ENCODE results near the gene SYT6. TPM values are rescaled to one million over a fixed set of nuclear protein-coding genes. Genes with fewer than 3 reads are reported as not detected.

Gene SYT6
- total RNA-seq, 4 donors from 2014 or later: 0.29 to 0.55 TPM; not detected in 2

DNA sequence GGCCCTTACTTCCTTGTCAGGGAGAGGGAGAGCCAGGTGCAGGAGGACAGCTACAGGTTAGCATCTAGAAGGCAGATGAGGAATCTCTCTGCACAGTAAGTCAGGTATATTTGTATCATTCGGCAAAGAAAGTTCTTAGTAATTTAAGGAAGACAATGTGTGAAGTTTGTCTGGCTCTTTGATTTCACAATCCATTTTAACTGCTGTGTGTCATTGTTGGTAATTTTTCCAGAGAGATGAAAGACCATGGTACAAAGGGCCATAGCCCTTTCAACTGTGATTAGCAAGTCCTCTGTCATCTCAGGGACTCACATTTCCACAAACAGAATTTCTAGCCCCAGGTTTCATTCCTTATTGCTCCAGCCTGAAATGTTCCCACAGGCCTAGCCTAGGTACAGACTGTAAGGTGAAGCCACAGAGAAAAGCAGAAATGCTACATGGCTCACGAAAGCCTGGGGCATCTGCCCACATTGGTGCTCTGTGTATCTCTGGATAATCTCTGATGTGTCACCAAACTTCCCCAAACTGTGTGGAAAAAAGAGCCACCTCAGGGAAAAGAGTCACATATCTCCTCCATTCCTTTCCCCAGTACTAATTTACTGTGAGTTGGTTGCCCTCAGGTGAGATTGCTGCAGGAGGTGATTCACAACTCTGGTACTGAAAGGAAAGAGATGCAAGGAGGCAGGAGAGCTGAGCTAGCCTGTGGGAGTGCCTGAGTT lies 70.6 kb downstream of the SYT6 start:
- H3K36me3 ChIP-seq: no peaks in the 10 kb centered on the region
- no peaks in the 10 kb centered on the region for H3K4me1 ChIP-seq
- no peak overlapping the region for H3K4me3 ChIP-seq
- no peak for DNase-seq
- TF ChIP-seq POLR2A (IDR thresholded peaks at IDR 0.05): no peak
- TF ChIP-seq, protein P1, sequence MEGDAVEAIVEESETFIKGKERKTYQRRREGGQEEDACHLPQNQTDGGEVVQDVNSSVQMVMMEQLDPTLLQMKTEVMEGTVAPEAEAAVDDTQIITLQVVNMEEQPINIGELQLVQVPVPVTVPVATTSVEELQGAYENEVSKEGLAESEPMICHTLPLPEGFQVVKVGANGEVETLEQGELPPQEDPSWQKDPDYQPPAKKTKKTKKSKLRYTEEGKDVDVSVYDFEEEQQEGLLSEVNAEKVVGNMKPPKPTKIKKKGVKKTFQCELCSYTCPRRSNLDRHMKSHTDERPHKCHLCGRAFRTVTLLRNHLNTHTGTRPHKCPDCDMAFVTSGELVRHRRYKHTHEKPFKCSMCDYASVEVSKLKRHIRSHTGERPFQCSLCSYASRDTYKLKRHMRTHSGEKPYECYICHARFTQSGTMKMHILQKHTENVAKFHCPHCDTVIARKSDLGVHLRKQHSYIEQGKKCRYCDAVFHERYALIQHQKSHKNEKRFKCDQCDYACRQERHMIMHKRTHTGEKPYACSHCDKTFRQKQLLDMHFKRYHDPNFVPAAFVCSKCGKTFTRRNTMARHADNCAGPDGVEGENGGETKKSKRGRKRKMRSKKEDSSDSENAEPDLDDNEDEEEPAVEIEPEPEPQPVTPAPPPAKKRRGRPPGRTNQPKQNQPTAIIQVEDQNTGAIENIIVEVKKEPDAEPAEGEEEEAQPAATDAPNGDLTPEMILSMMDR (IDR thresholded peaks at IDR 0.05): no peak
- no peak overlapping the region for H3K27ac ChIP-seq
- no peaks in the 10 kb centered on the region for H3K9me3 ChIP-seq
- intact Hi-C loops (cut with DNase I; ENCODE audit: low total_unique reads): no loop called here
- H3K27me3 ChIP-seq: no peaks in the 10 kb centered on the region

DNA sequence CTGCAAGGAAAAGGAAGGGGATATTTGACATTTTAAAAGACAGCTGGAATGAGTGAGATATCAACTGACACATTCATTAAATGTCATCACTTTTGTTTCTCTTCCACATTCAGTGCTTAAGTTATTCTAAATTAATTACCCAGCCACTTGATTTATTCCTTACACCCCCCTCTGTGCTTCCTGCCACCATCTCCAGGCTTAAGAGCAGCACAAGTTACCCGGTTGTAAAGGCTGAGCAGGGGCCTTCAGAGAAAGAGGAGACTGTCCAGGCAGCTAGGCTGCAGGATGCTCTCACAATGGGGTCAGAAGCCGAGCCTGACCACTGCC lies 71.4 kb downstream of the SYT6 start:
- no peak for DNase-seq
- Histone ChIP-seq H3K4me3 (no peak overlapping the region), H3K27me3 (no peaks in the 10 kb centered on the region), H3K36me3 (no peaks in the 10 kb centered on the region), H3K27ac (no peak overlapping the region), H3K9me3 (no peaks in the 10 kb centered on the region), H3K4me1 (no peaks in the 10 kb centered on the region)
- TF ChIP-seq POLR2A (IDR thresholded peaks at IDR 0.05): no peak
- TF ChIP-seq, protein P1 (IDR thresholded peaks at IDR 0.05): no peak
- intact Hi-C loops (cut with DNase I; ENCODE audit: low total_unique reads): no loop called here

DNA sequence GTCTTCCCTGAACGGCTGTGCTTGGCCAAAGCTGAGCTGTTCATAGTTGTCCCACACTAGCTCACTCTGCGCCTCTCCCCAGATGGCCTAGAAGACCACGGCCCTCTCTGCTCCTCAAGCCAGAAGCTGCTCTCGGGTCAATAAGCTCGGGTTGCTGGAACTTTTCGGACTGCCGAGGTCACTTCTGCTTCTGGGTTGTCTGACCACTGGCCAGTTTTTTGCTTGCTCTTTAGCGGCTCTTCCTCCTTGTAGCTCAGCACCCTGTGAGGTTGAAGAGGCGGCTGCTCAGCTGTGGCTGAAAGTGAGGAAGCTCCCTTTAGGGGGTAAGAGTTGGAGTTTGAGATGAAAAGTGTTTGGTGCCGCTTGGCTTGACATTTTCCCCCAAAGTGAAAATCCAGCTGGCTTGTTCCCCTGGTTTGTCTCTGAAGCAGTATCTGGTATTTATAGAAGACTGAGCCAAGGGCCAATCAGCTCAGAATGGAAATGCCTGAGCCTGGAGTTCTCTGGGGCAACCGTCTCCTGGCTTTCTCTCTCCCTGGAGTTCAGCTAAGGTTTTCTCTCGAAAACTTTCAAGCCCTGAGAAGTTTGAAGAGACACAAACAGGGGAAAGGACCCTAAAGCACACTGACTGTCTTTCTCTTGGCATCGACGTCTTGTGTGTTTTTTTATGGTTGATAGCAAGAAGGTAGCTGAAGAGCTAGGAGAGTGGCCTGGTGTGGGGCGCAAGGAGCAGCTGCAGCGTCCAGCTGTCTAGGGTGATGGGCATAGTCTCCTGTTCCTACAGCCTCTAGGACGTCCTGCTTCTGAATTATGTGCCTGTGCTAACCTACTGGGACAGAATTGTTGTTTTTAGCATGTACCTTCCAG lies 72.0 kb downstream of the SYT6 start:
- DNase-seq: no peak
- H3K36me3 ChIP-seq: no peaks in the 10 kb centered on the region
- no peaks in the 10 kb centered on the region for H3K27me3 ChIP-seq
- TF ChIP-seq, protein P1 (IDR thresholded peaks at IDR 0.05): no peak
- intact Hi-C loops (cut with DNase I; ENCODE audit: low total_unique reads): no loop called here
- H3K4me1 ChIP-seq: no peaks in the 10 kb centered on the region
- H3K4me3 ChIP-seq: no peak overlapping the region
- H3K27ac ChIP-seq: no peak overlapping the region
- H3K9me3 ChIP-seq: no peaks in the 10 kb centered on the region

DNA sequence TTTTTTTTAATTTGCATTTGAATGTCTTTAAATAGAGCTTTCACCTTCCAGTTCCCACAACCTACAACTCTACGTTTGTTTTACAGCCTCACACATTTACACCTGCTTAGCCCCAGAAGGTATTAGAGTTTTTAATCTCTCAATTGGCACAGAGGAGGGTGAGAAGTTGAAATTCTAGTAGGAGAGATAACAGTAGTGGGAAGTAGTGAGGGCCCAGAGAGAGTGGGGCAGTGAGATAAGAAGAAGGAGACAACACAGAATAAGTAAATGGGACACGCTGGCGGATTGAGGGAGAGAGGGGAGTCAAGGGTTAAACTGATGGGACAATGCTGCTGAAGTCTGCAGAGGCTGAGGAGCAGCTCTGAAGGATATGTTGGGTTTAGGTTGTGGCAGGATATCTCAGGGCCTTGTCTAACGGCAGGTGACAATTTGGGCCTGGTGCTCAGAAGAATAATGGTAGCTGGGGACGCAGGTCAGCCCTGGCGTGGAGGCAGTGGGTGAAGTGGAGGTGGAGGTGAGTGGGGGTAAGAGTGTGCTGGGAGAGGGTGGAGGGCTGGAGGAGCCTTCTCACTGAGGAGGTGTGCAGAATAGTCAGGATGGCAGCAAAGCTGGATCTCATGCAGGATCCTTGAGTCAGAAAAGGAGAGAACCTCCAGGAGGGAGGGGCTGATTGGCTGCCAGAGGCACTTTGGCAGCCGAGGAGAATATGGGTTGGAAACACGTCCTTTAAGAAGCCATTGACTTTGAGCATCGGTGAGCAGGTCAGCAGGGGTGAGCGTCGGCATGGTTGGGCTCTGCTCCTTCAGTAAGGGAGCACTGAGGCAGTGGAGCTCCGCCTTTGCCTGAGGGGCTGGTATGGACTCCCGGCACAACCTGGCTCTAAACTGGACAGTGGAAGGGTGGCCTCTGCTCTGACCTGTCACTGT lies 72.9 kb downstream of the SYT6 start:
- no peak for TF ChIP-seq POLR2A (IDR thresholded peaks at IDR 0.05)
- DNase-seq: no peak
- no peaks in the 10 kb centered on the region for H3K9me3 ChIP-seq
- intact Hi-C loops (cut with DNase I; ENCODE audit: low total_unique reads): no loop called here
- H3K36me3 ChIP-seq: no peaks in the 10 kb centered on the region
- no peak overlapping the region for H3K27ac ChIP-seq
- no peaks in the 10 kb centered on the region for H3K4me1 ChIP-seq
- H3K27me3 ChIP-seq: no peaks in the 10 kb centered on the region
- no peak overlapping the region for H3K4me3 ChIP-seq

DNA sequence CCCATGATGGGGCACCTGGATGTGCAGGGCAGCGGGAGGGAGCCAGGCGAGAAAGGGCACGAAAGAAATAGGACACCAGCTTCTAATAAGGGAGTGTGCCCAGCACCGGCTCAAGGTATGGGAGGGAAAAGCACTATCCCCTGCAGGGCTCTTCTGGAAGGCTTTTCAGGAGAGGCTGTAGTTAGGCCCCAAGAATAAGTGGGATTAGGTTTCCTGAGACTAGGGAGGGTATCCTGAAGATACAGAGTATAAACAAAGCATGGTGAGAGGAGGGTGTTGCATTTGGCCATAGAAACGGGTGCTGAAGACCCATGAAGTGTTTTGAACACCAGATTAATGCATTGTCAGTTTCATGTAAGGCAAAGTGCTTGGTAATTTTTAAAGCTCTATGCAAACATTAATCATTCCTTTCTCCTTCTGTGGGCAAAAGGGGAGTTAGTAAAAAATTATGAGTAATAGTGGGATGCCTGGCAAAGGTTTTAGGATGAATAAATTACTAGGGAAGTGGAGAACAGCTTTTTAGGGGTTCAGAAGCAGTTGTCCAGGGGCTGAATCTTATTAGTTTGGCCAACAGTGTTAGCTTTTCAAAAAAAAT lies 74.0 kb downstream of the SYT6 start:
- Histone ChIP-seq H3K36me3 (no peaks in the 10 kb centered on the region), H3K9me3 (no peaks in the 10 kb centered on the region), H3K4me3 (no peak overlapping the region), H3K4me1 (no peaks in the 10 kb centered on the region), H3K27me3 (no peaks in the 10 kb centered on the region), H3K27ac (no peak overlapping the region)
- intact Hi-C loops (cut with DNase I; ENCODE audit: low total_unique reads): no loop called here
- no peak for DNase-seq
- no peak for TF ChIP-seq POLR2A (IDR thresholded peaks at IDR 0.05)
- TF ChIP-seq, protein P1 (IDR thresholded peaks at IDR 0.05): no peak

All from uterus (tissue), 4 donors.